Activated T-cell treated with anti-CD3 and anti-CD28 coated beads for 48 hours (primary cell): Measurements from ENCODE around the gene IDI1.
"Not testable (repeated sequence)": the region's sequence is repeated elsewhere in the genome, so short reads cannot be mapped to it uniquely, and the experiment has no call there.

Experiments
- DNase-seq: peaks from one replicate; pipeline ENCODE4 v3.0.0-alpha.2; 2020; ENCODE audit warnings: low read depth

The IDI1 gene

DNA sequence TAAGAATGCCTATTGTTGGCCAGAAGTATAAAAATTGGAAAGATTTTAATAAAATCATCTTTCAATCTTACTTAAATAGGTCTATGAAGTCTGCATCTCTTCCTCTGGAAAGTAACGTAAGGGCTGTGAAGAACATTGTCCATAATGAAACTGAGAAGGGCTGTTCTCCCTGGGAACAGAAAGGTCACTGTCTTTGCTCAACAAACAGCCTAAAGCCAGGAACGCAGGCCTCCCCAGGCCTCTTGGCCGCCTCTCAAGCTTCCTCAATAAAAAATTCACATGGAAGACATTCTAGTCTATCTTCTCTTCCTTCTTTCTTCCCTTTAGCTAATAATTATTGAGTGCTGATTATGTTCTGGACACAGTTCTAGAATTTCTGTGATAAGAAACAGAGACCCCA, 14.2 kb downstream of the IDI1 start:
- no peak for DNase-seq

DNA sequence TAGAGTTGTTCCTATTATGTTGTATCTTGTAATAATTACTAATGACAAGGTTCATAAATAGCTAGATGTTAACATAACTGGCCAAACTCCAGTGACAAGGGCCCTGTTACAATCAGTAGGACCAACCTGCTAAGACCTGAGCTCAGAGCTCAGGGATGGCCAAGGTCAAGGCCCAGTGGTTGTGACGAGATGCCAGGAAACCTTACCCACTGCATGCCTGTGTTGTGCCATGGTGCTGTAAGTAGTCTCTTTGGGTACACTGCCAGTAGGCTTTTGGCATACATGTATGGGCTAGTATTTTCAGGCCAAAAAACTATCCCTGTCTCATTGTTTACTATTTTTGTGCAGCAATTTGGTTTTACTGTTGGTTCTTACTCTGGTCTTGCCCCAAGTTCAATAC, 15.3 kb downstream of the IDI1 start:
- DNase-seq: no peak

DNA sequence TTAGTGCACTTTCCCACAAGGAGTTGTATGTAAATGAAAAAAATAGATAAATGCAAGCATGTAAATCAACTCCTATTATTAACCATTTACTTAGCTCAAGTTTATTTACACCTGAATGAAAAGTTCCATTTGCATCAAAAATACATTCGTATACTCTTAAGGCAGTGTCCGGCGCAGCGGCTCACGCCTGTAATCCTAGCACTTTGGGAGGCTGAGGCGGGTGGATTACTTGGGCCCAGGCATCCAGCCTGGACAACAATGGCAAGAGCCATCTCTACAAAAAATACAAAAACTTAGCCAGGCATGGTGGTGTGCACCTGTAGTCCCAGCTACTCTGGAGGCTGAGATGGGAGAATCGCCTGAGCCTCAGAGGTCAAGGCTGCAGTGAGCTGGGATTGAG, 19.1 kb downstream of the IDI1 start:
- DNase-seq: no peak

DNA sequence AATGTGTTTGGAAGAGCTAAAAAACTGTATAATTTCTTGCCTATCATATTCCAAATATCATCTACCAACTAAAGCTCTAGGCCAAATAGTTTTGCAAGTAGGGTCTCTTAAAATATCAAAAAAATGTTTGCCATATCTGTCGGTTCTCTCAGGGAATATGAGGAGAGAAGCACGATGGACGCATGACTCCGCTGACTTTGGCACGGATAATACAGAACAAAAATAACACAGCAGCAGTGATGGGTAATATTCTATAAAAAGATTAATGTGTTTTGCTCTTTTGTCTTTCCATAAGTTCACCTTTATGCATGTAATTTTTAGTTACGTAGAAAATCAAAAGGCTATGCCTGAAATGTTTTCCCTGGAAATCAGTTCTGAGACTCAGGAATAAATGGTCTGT, 22.3 kb downstream of the IDI1 start:
- DNase-seq: no peak

DNA sequence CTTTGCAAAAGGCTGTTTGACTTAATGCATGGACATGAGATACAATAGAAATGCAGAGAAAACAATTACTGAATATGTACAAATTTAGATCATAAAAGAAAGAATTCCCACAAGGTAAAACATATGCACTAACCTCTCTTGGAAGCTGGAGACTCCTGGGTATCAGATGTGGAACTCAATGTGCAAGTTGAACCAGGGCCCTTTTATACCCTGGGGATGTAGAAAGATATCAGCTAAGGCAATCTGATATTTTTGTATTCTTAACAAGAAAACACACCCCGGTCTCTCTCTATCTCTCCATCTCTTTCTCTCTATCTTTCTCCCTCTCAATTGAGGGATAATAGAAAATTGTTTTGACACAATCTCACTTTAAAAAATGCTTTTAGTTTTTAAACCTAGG, 23.2 kb downstream of the IDI1 start, which contains the start of gene IDI2:
Gene IDI2, minus strand, starts transcription at position 177 of the 400 bp plus-strand sequence. CDS start 1,136 bp downstream, outside the sequence.
- no peak for DNase-seq

DNA sequence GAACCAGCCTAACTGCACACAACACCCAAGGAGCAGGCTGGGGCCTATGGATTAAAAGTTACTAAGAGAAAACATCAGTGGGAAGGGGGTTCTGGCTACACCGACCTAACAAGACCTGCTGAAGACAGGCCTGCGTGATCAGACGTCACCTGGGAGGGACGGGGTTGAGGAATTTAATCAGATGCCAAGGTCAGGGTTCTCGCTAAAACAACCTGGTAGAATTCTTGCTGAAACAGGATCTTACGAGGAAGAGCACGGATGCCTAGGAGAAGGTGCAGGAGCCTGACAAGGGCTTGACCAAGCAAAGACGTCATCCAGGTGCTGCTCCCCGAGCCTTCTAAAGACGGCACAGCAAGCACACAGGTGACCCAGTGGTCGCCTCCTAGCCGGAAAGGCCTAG, 24.8 kb downstream of the IDI1 start:
- DNase-seq: no peak

DNA sequence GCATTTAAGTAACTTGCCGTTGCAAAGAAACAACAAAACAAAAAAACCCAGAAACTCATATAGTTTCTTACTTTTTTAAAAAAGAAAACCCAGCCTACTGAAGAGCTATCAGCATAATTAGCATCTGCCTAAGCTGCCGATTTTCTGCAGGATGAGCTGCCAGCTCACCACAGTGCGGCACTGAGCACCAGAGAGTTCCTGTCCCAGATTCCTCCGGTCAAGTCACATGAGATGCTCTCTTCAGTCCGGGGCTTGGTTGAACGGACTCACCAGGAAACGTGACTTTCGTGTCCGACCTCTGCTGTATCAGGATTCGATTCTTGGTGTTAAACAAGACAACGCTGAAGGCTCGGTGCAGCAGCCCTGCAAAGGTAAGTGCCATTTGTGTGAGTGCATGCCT, 26.5 kb downstream of the IDI1 start:
- no peak for DNase-seq

DNA sequence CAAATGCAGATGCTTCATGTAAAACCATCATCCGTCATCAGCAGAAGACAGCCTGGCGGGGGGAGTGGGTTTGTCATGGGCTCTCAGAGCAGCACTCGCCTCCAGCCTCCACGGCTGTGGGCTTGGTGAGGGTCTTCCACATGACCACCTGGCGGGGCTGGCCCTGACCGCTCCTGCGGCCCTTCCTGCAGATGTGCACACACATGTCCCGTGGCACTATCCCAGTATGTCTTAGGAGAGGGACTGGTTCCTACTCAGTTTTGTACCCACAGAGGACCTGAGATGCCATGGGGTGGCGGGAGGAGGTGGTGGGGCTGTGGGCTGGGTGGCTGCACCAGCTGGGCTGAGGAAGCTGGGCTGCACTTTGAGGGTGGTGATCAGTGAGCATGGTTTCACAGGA, 28.0 kb downstream of the IDI1 start:
- DNase-seq: no peak

DNA sequence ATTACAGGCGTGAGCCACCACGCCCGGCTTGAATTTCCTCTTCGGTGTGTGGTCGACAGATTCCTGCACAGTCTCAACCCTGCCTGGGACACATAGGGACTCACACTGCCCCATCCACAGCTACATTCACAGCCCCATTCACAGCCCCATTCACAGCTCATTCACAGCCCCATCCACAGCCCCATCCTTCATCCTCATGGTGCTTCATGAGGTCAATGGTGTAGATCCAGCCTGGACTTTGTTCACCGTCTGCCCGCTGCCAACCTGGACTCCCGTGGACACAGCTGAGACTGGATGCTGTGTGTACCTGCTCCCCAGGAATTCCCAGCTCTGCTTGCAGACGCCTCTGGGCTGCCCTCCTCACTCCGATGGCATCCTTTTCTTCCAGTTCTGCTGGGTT, 28.5 kb downstream of the IDI1 start:
- no peak for DNase-seq

DNA sequence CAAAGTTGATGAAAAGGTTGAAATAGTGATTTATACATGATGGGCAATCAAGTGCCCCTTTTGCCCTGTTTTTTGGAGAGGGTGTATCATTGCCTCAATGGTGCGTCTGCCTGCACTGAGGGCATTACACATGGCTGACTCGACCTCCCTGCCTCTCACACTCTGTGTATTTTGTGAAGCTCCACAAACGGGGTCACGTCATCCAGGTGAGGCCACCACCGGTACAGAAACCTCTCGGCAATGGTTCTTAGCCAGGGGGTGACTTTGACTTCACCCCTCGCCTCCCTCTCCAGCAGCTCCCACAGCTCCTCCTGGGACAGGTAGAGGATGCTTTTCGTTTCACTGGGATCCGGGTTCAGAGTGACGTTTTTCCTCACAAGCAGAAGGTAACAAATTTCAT, 29.6 kb downstream of the IDI1 start:
- no peak for DNase-seq

DNA sequence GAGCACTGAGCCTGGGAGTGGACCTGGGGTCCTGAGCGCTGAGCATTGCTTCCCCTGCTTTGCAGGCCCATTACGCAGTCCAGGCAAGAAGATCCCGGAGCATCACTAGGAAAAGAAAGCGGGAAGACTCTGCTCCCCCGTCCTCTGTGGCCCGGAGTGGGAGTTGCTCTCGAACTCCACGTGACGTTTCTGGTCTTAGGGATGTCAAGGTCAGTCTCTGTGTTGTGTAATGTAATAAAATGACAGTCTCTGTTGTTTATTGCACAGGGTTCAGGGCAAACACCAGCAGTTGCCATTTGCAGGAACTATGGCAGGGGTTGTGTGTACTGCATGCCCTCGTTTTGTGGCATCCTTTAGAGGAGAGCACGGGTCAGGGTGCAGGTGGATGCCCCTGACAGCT, 33.2 kb downstream of the IDI1 start:
- DNase-seq: no peak

DNA sequence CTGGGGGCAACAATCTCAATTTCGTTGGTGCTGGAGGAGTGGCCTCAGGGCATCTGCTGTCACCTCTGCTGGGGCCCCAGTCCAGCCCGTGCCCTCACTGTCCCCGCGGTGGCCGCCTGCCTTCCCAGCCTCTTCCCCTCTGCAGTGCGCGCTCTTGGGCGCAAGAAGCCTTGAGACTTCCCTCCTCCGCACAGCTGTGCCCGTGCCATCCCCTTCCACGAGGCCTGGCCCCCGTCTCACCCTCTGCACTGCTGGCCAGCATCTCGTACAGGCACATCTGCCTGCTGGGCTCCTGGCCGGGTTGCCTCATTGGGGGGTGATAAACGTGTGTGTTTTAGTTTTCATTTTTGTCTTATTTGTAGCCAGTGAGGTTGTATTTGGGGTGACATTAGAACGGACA, 37.2 kb downstream of the IDI1 start:
- no peak for DNase-seq

DNA sequence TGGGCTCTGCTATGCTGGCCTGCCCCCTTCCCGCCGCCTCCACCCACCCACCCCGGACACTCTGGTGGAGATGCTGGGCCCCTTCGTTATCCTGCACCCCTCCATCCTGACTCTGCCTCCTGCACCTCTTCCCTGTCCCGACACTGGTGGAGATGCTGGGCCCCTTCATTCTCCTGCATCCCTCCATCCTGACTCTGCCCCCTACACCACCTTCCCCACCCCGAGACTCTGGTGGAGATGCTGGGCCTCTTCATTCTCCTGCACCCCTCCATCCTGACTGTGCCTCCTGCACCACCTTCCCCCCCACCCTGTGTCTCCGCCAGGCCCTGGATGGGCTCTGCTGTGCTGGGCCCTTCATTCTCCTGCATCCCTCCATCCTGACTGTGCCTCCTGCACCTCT, 38.2 kb downstream of the IDI1 start:
- DNase-seq: no peak

DNA sequence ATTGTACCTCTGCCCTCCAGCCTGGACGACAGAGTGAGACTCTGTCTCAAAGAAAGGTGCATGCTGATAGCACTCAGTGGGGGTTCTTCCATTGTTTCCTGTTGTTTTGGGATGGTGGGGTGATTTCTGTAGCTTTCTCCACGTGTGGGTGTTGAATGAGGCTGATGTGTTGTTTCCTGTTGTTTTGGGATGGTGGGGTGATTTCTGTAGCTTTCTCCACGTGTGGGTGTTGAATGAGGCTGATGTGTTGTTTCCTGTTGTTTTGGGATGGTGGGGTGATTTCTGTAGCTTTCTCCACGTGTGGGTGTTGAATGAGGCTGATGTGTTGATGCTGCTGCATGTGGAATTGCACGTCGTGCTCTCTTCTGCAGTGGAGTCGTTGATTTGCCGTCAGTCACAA, 39.0 kb downstream of the IDI1 start:
- DNase-seq: not testable (repeated sequence)

DNA sequence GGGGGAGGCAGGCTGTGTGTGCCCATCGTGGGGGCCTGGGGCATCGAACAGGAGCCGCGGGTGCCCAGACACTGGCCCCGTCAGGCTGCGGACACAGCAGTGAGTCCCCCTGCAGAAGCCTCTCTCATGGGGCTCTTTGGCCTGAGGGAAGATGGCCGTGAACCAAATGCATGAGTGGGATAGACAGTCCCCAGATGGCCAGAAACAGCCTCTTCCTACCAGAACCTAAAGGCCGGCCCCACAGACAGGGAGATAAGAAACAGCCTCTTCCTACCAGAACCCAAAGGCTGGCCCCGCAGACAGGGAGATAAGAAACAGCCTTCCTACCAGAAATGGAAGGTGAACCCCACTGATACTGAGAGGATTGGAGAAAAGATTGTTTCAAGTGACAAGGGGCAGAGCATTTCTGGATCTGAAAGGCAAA, 39.8 kb downstream of the IDI1 start:
- DNase-seq: no peak

DNA sequence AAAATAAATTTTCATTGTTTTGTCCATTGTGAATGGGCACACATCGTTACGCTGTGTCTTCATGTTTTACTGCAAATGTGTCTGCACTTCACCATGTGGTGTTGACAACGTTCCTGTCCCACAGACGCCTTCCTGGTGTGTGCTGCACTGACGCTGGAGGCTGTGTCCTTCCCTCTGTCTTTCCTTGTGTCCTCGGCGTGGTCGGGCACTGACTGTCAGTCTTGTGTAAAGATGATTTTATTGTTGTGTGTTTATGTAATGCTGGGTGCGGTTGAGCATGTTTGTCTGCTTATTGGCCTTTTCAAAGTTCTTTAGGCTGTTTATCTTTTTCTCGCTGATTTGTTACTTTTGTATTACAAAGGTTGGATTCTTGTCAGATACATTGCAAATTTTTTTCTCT, 41.3 kb downstream of the IDI1 start:
- no peak for DNase-seq

DNA sequence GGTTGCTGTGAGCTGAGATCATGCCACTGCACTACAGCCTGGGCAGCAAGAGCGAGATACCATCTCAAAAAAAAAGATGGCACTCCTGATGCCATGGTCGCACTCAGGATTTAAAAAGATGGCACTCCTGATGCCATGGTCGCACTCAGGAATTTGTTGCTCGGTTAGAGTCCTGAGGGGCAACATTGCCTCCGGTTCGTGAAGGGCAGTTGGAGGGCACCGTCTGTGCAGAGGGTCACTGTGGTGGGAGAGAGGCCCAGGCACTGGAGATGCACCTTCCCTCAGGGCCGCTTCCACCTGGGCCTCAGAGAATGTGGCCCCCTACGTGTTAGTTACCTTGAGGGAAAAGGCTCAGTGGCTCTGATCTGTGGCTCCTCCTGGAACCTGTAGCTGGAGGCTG, 42.3 kb downstream of the IDI1 start:
- no peak for DNase-seq

DNA sequence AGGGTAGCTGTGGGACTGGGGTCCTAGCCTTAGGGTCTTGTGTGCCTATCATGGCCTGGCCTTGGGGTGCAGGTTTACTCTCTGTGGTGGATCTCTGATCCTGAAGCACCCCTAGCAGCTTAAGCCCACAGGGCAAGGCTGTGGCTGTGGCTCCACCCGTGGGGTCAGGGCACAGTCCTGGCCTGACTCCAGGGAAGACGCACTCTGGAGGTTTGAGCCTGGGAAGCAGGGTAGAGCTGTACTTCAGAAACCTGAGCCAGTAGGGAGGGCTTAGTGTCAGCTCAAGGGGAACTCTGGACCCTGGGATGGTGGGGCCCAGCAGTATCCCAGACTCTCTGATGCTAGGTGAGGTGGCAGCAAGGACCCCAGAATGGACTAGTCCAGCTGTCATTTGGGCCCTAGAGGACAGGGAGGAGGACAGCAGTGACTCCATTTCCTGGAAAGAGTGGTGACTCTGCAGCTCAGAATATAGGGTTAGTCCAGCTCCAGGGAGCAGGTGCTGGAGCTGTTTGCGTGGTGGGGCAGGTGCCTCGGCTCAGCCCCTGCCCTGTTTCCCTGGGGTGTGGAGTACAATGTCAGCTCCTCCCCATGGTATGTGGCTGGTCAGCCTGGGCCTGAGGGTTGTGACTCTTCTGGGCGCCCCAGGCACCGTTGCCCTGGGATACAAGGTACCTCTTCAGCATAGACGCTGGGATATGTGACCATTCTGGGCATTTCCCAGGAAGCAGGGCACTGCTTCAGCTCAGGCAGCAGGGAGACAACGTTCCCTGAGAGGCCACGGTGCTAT, 44.8 kb downstream of the IDI1 start:
- DNase-seq: no peak

DNA sequence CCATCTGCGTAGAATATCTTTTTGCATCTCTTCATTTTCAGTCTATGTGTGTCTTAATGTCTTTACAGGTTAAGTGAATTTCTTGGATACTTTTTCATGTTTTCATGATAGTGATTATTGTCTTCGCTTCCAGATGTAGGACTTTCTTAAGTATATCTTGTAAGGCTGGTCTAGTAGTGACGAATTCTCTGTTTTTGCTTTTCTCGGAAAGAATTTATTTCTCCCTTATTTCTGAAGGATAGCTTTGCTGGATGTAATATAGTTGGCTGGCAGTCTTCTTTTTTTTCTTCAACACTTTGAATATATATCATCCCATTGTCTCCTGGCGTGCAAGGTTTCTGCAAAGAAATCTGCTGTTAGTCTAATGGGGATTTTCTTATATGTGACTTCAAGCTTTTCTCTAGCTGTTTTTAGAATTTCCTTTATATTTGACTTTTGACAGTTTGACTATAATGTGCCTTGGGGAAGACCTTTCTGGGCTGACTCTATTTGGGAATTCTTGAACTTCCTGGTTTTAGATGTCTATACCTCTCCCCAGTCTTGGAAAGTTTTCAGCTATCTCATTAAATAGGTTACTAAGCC, 46.4 kb downstream of the IDI1 start:
- no peak for DNase-seq

DNA sequence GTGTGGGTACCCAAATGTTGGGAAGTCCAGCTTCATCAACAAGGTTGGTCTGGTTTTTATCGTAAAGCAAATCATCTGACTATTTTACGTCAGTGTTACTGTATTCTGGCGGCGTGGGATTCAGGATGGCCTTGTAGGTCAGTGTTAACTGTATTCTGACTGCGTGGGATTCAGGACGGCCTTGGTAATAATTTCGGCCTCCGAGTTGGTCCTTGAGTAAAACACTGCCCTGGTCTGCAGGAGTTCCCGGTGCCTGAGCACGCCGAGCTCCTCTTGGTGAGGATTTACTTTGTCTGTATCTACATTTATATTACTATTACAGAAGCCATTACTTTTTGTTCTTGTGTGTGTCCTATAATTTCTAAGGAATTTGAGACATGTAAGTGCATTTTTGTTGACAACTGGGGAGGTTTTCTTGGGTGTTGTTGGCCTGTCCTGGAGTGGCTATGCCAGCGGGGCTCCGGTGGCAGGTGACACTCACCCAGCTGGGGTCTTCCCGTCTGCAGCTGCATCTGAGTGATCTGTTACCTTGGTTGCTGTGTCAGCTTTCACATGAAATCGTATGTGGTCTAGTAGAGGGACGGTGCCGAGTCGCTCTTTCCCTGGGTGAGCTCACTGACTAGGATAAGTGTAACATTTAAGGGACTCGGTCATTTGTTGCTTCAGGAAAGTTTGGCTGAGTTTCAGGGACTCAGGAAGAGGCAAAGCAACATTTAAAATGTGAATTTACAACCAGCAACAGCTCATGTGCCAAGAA, 51.5 kb downstream of the IDI1 start:
- no peak for DNase-seq

DNA sequence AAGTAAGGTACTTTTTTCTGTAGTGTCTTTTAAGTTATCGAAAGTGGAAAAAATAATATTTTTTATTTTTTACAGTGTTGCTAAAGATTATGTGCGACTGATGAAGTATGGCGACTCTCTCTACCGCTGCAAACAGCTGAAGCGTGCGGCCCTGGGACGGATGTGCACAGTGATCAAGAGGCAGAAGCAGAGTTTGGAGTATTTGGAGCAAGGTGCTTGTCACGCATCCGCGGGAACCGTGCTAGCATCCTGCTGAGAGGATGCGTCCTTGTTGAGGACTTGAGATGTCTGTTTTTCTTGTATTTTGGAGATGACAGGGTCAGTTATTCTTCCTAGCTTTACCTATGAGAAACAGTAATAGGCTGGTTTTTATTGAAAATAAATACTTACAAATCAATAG, 52.9 kb downstream of the IDI1 start:
- no peak for DNase-seq

DNA sequence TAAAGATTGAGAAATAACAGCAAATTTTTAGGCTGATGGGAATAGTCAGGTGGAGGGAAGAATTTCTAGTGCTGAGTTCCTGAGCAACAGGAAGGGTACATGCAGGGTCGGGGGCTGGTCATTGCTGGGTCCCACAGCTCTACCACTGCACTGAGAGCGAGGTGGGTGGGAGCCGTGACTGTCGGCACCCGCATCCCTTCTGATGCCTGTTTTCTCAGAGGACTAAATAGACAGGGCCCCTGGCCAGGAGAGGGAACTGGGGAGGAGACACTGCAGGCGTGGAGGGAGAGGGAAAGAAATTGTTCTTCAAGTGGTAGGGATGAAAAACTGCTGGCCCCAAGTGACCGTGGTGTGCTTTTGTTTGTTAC, 53.4 kb downstream of the IDI1 start:
- DNase-seq: no peak

DNA sequence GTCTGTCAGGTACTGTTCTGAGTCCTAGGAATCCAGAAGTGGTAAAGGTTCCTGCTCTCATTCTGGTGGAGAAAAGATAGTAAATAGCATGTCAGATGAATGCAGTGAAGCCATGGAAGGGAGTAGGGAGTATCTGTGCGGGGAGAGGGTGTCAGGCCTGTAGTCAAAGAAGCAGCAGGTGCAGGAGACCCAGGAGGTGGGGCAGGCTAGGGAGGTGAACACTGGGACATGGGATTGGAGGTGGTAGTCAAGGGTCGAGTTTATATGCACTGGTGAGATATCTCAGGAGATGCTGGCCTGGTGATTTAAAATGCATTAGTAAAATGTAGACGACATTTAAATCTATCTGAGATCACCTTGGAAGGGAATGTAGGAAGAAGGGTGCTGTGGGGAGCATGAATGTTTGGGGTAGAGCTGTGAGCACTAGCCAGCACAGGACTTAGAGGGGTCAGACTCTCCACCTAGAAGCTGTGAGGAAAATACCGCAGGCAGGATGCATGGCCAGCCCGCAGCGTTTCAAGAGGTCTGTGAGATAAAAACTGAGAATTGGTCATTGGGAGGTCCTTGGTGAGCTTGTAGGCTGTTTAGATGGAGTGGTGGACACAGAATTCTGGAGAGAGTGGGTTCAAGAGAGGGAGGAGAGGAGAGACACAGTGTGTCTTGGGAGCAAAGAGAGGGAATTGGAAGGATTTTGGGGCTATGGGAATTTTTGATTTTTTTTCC, 53.9 kb downstream of the IDI1 start:
- no peak for DNase-seq
